Parathyroid adenoma (tissue), 2 donors: ENCODE measurements around the gene FAM234B.

ENCODE experiments used
- H2AFZ ChIP-seq: fragments of 300-600 bp; sonication (generic); one replicate; pipeline ENCODE4 v1.7.0; 2017; ENCODE audit warnings: antibody characterized with exemption, mild to moderate bottlenecking
- H3K27ac ChIP-seq: fragments of 300-600 bp; sonication (generic); one replicate; pipeline ENCODE4 v1.7.0; 2017
- H3K27me3 ChIP-seq: fragments of 300-600 bp; sonication (generic); one replicate; pipeline ENCODE4 v1.7.0; 2017; ENCODE audit warnings: low read length; ENCODE audit not compliant: control insufficient read depth, insufficient read depth
- H3K36me3 ChIP-seq: fragments of 300-600 bp; sonication (generic); one replicate; pipeline ENCODE4 v1.7.0; 2017; ENCODE audit warnings: low read length; ENCODE audit not compliant: control insufficient read depth, insufficient read depth
- H3K4me1 ChIP-seq: fragments of 300-600 bp; sonication (generic); one replicate; pipeline ENCODE4 v1.7.0; 2017; ENCODE audit warnings: control low read depth
- H3K4me2 ChIP-seq: fragments of 300-600 bp; sonication (generic); one replicate; pipeline ENCODE4 v1.7.0; 2017; ENCODE audit warnings: low read length
- H3K4me3 ChIP-seq: fragments of 300-600 bp; sonication (generic); one replicate; pipeline ENCODE4 v1.7.0; 2017; ENCODE audit warnings: low read depth, low read length
- H3K79me2 ChIP-seq: fragments of 300-600 bp; sonication (generic); one replicate; pipeline ENCODE4 v1.7.0; 2017; ENCODE audit warnings: control low read depth
- H3K9ac ChIP-seq: fragments of 300-600 bp; sonication (generic); one replicate; pipeline ENCODE4 v1.7.0; 2017; ENCODE audit warnings: mild to moderate bottlenecking
- H3K9me3 ChIP-seq: fragments of 300-600 bp; sonication (generic); one replicate; pipeline ENCODE4 v1.7.0; 2017; ENCODE audit warnings: low read length; ENCODE audit not compliant: control insufficient read depth
- CTCF ChIP-seq: fragments of 300-600 bp; sonication (generic); IDR thresholded peaks from one replicate; pipeline ENCODE4 v1.7.0; 2017; ENCODE audit warnings: antibody characterized with exemption, mild to moderate bottlenecking
- donor health status: primary hyperparathyroidism.

Gene FAM234B

GRCh38 chr12:13114251-13115052 is 70.3 kb downstream of the FAM234B start:
- Histone ChIP-seq H3K9me3 (no peaks in the 10 kb centered on the region), H3K4me3 (no peak overlapping the region), H2AFZ (no peak overlapping the region), H3K27ac (no peak overlapping the region), H3K4me1 (no peaks in the 10 kb centered on the region), H3K27me3 (no peaks in the 10 kb centered on the region), H3K36me3 (no peaks in the 10 kb centered on the region), H3K79me2 (no peaks in the 10 kb centered on the region), H3K9ac (no peak overlapping the region), H3K4me2 (no peak overlapping the region)
- no peak for TF ChIP-seq CTCF

- H3K27me3 ChIP-seq: no peaks in the 10 kb centered on the region
- H3K4me3 ChIP-seq: no peak overlapping the region
- H3K27ac ChIP-seq: no peak overlapping the region
- H3K36me3 ChIP-seq: no peaks in the 10 kb centered on the region
- no peak for TF ChIP-seq CTCF
- H3K79me2 ChIP-seq: no peaks in the 10 kb centered on the region
- no peak overlapping the region for H3K4me2 ChIP-seq
- H2AFZ ChIP-seq: no peak overlapping the region
- H3K9me3 ChIP-seq: no peaks in the 10 kb centered on the region
- no peak overlapping the region for H3K9ac ChIP-seq
- H3K4me1 ChIP-seq: no peaks in the 10 kb centered on the region
Measured at GRCh38 chr12:13116259-13116658, 72.1 kb downstream of the FAM234B start.

DNA sequence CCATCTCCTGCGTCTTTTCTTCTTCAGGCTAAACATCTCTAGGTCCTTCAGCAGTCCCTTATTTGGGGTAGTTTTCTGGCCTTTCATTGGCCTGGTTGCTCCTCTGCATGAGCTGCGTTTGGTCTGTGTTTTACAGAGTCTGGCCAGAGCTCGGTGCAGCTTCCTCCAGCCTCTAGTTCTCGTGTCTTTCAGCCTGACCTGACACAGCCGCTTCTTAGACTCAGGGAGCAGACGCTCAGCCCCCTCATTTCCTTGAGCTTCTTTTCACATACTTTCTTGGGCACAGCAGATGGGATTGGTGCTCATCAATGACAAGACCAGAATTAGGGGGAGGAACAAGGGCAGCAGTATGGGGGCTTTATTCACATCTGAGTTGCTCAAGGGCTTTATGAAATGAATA is 72.8 kb downstream of the FAM234B start:
- Histone ChIP-seq H3K79me2 (no peaks in the 10 kb centered on the region), H3K9ac (no peak overlapping the region)

GRCh38 chr12:13119826-13120225 is 75.6 kb downstream of the FAM234B start:
- H3K27me3 ChIP-seq: no peaks in the 10 kb centered on the region
- H3K79me2 ChIP-seq: no peaks in the 10 kb centered on the region
- TF ChIP-seq CTCF: no peak
- no peak overlapping the region for H3K27ac ChIP-seq
- H3K4me2 ChIP-seq: no peak overlapping the region
- no peak overlapping the region for H3K4me3 ChIP-seq
- no peaks in the 10 kb centered on the region for H3K4me1 ChIP-seq
- H3K9me3 ChIP-seq: no peaks in the 10 kb centered on the region
- no peak overlapping the region for H2AFZ ChIP-seq
- no peak overlapping the region for H3K9ac ChIP-seq
- no peaks in the 10 kb centered on the region for H3K36me3 ChIP-seq

More for the DNA sequence above, 72.8 kb downstream of the FAM234B start:
- Histone ChIP-seq H3K36me3 (no peaks in the 10 kb centered on the region), H3K4me2 (no peak overlapping the region), H3K4me1 (no peaks in the 10 kb centered on the region), H3K4me3 (no peak overlapping the region), H3K27ac (no peak overlapping the region), H3K27me3 (no peaks in the 10 kb centered on the region), H2AFZ (no peak overlapping the region), H3K9me3 (no peaks in the 10 kb centered on the region)
- TF ChIP-seq CTCF: no peak

GRCh38 chr12:13120413-13120812 is 76.2 kb downstream of the FAM234B start:
- no peak overlapping the region for H3K4me2 ChIP-seq
- no peaks in the 10 kb centered on the region for H3K36me3 ChIP-seq
- no peak for TF ChIP-seq CTCF
- H3K9ac ChIP-seq: no peak overlapping the region
- H3K4me1 ChIP-seq: no peaks in the 10 kb centered on the region
- no peaks in the 10 kb centered on the region for H3K9me3 ChIP-seq
- no peak overlapping the region for H3K4me3 ChIP-seq
- H3K79me2 ChIP-seq: no peaks in the 10 kb centered on the region
- H3K27me3 ChIP-seq: no peaks in the 10 kb centered on the region
- no peak overlapping the region for H2AFZ ChIP-seq
- H3K27ac ChIP-seq: no peak overlapping the region
